ENCODE results near the gene ALK.

GRCh38 chr2:29349316-29350030 lies 571.9 kb downstream of the ALK start:
- no peak for TF ChIP-seq POLR2A (IDR thresholded peaks at IDR 0.05)
- TF ChIP-seq CTCF (IDR thresholded peaks at IDR 0.05) = no peak
